HT1080 (cell line): ENCODE measurements around the gene PHLDB3. TPM values are rescaled to one million over a fixed set of nuclear protein-coding genes. Genes with fewer than 3 reads are reported as not detected.
A peak's percentile ranks its signal among the peaks of the same experiment; 100 is the strongest.
"Not testable (repeated sequence)": the region's sequence is repeated elsewhere in the genome, so short reads cannot be mapped to it uniquely, and the experiment has no call there.

Experiments used
- DNase-seq: peaks from one replicate; pipeline ENCODE4 v3.0.0-alpha.2; 2015; ENCODE audit warnings: low read depth
- total RNA-seq: library from RNA; depleted of rRNA; stranded (reverse); fragments of >200 nt; shearing (Covaris generic); gene quantifications from 2 replicates; pipeline ENCODE4 v1.2.3, GENCODE V29; 2014

Gene PHLDB3
- total RNA-seq, 1 experiment from 2014 or later: 7.0 TPM

GRCh38 chr19:43527860-43528622 is 23.5 kb upstream of the PHLDB3 start:
- no peak for DNase-seq

- DNase-seq: peak; percentile 64
Measured at GRCh38 chr19:43526884-43527859, 22.6 kb upstream of the PHLDB3 start, which contains the start of gene ETHE1. ETHE1 (minus strand) TSS chr19:43527201; CDS start chr19:43527177, 24 bp downstream.

- DNase-seq: no peak
Measured at GRCh38 chr19:43525836-43526771, 21.6 kb upstream of the PHLDB3 start.

- peak; percentile 71 for DNase-seq
Measured at GRCh38 chr19:43524922-43525835, 20.6 kb upstream of the PHLDB3 start.

- DNase-seq: not testable (repeated sequence)
Measured at GRCh38 chr19:43523696-43524095, 19.1 kb upstream of the PHLDB3 start.

GRCh38 chr19:43522929-43523328 is 18.4 kb upstream of the PHLDB3 start:
- DNase-seq: no peak

- DNase-seq: peak; percentile 78
Measured at GRCh38 chr19:43519436-43520088, 15.0 kb upstream of the PHLDB3 start.

- no peak for DNase-seq
Measured at GRCh38 chr19:43518051-43518450, 13.5 kb upstream of the PHLDB3 start.

GRCh38 chr19:43512399-43512798 is 7.9 kb upstream of the PHLDB3 start:
- not testable (repeated sequence) for DNase-seq

- DNase-seq: no peak
Measured at GRCh38 chr19:43511324-43511723, 6.8 kb upstream of the PHLDB3 start.

- DNase-seq: no peak
Measured at GRCh38 chr19:43510713-43511112, 6.2 kb upstream of the PHLDB3 start.

- DNase-seq: no peak
Measured at GRCh38 chr19:43507880-43508279, 3.3 kb upstream of the PHLDB3 start.

GRCh38 chr19:43506629-43507028 is 2.1 kb upstream of the PHLDB3 start:
- no peak for DNase-seq

GRCh38 chr19:43505941-43506340 is 1.4 kb upstream of the PHLDB3 start:
- no peak for DNase-seq

- no peak for DNase-seq
Measured at GRCh38 chr19:43505186-43505456, 575 bp upstream of the PHLDB3 start.

GRCh38 chr19:43503501-43504425 is 783 bp downstream of the PHLDB3 start:
- peak; percentile 79 for DNase-seq

- DNase-seq: no peak
Measured at GRCh38 chr19:43502419-43502976, 2.0 kb downstream of the PHLDB3 start.
